B cell (primary cell): ENCODE data around the gene ZACN. TPM values are rescaled to one million over a fixed set of nuclear protein-coding genes. Genes with fewer than 3 reads are reported as not detected.

Source experiments
- ATAC-seq: fragments of 200-7000 bp; cut with Tn5 transposase; one replicate; pipeline ENCODE4 v1.10.0; 2021; ENCODE audit warnings: low read depth, mild to moderate bottlenecking, moderate number of reproducible peaks, moderate library complexity
- CTCF ChIA-PET: fragments of 350-600 bp; sonication (Branson Sonifier 250); formaldehyde crosslinking; loops from one replicate; lab custom pipeline; 2021; ENCODE audit warnings: antibody characterized with exemption, inconsistent platforms; lab: Charles Lee
- POLR2A ChIA-PET: fragments of 350-600 bp; sonication (Branson Sonifier 250); formaldehyde crosslinking; loops from one replicate; lab custom pipeline; 2021; ENCODE audit warnings: antibody characterized with exemption; lab: Charles Lee
- DNase-seq: peaks from one replicate; pipeline ENCODE4 v3.0.0; 2013
- H2AFZ ChIP-seq: 2 replicates; pipeline ENCODE4 v1.6.1; 2012; ENCODE audit warnings: mild to moderate bottlenecking, low read depth, low read length; ENCODE audit not compliant: insufficient read depth, poor library complexity, severe bottlenecking
- H3K27ac ChIP-seq, 2 donors: 1 replicate in 1 of 2; 2 replicates in 1 of 2; pipeline ENCODE4 v1.5.1; 2012 to 2013; ENCODE audit warnings: low read length in 2 of 2, mild to moderate bottlenecking in 2 of 2, moderate library complexity in 1 of 2
- H3K27me3 ChIP-seq, 4 experiments: fragments of 200-600 bp in 1 of 4; sonication (generic) in 1 of 4; replicated peaks in 1 of 4; 1 replicate in 2 of 4; 2 replicates in 2 of 4; pipeline versions ENCODE4 v1.6.1 to v1.7.0; 2013 to 2016; ENCODE audit warnings: low read length in 3 of 4, mild to moderate bottlenecking in 2 of 4, mixed read lengths in 1 of 4, moderate library complexity in 1 of 4; ENCODE audit not compliant: insufficient read depth in 4 of 4, control insufficient read depth in 3 of 4; ENCODE audit errors: control extremely low read depth in 1 of 4
- H3K36me3 ChIP-seq, 2 experiments: replicated peaks in 1 of 2; 1 replicate in 1 of 2; 2 replicates in 1 of 2; pipeline versions ENCODE4 v1.6.1 to v1.7.1; 2013; ENCODE audit warnings: low read length in 1 of 2; ENCODE audit not compliant: insufficient read depth in 2 of 2, control insufficient read depth in 1 of 2; ENCODE audit errors: control extremely low read depth in 1 of 2, extremely low read depth in 1 of 2
- H3K4me1 ChIP-seq, 2 donors: fragments of 200-600 bp in 1 of 2; sonication (generic) in 1 of 2; 1 replicate in 1 of 2; 2 replicates in 1 of 2; pipeline versions ENCODE4 v1.5.1 to v1.6.1; 2013 to 2017; ENCODE audit warnings: low read length in 2 of 2; ENCODE audit not compliant: control insufficient read depth in 2 of 2, insufficient read depth in 2 of 2
- H3K4me2 ChIP-seq: replicated peaks from 2 replicates; pipeline ENCODE3; 2012; ENCODE audit warnings: mild to moderate bottlenecking, low read depth, low read length; ENCODE audit not compliant: poor library complexity, severe bottlenecking
- H3K4me3 ChIP-seq, 5 experiments: fragments of 200-600 bp in 1 of 5; sonication (generic) in 1 of 5; 1 replicate in 3 of 5; 2 replicates in 2 of 5; pipeline versions ENCODE4 v1.5.1 to v1.7.0; 2011 to 2016; ENCODE audit warnings: low read length in 4 of 5, mild to moderate bottlenecking in 4 of 5, low read depth in 2 of 5, control low read depth in 1 of 5, moderate library complexity in 1 of 5; ENCODE audit not compliant: insufficient read depth in 1 of 5; ENCODE audit errors: control extremely low read depth in 1 of 5, extremely low read depth in 1 of 5
- H3K79me2 ChIP-seq: fragments of 200-600 bp; sonication (generic); one replicate; pipeline ENCODE4 v1.6.0; 2016; ENCODE audit warnings: low read length; ENCODE audit not compliant: control insufficient read depth, insufficient read depth
- H3K9ac ChIP-seq: fragments of 200-600 bp; sonication (generic); 2 replicates; pipeline ENCODE4 v1.6.1; 2017; ENCODE audit warnings: mild to moderate bottlenecking, low read length, moderate library complexity
- H3K9me3 ChIP-seq, 3 donors: one replicate each; pipeline versions ENCODE4 v1.6.1 to v1.7.1; 2013; ENCODE audit warnings: low read length in 2 of 3; ENCODE audit not compliant: control insufficient read depth in 2 of 3, insufficient read depth in 1 of 3; ENCODE audit errors: control extremely low read depth in 1 of 3
- H4K20me1 ChIP-seq: 2 replicates; pipeline ENCODE4 v1.6.0; 2012; ENCODE audit warnings: mild to moderate bottlenecking, low read length; ENCODE audit not compliant: insufficient read depth, control insufficient read depth, poor library complexity, severe bottlenecking
- H3K27ac Mint-ChIP-seq: one replicate; pipeline ENCODE4 v1.8.0; 2021; ENCODE audit warnings: mixed read lengths
- H3K27me3 Mint-ChIP-seq: one replicate; pipeline ENCODE4 v1.8.0; 2021; ENCODE audit warnings: mixed read lengths
- H3K4me1 Mint-ChIP-seq: one replicate; pipeline ENCODE4 v1.8.0; 2021; ENCODE audit warnings: mixed read lengths
- H3K4me3 Mint-ChIP-seq: one replicate; pipeline ENCODE4 v1.8.0; 2021; ENCODE audit warnings: mixed read lengths
- H3K9me3 Mint-ChIP-seq: one replicate; pipeline ENCODE4 v1.8.0; 2022; ENCODE audit warnings: mixed read lengths; ENCODE audit not compliant: insufficient read depth
- EZH2 ChIP-seq: IDR thresholded peaks from 2 replicates; pipeline ENCODE4 v1.6.1; 2012; ENCODE audit warnings: borderline replicate concordance, low read depth, mild to moderate bottlenecking, moderate library complexity, low read length; ENCODE audit not compliant: insufficient read depth, poor library complexity, severe bottlenecking
- WGBS: methylation state at CpG from one replicate; pipeline ENCODE4 v1.1.5; 2013; ENCODE audit warnings: missing lambda C conversion rate; ENCODE audit not compliant: insufficient coverage; 5-methylcytosine and 5-hydroxymethylcytosine counted together
- intact Hi-C: fragments of 100-400 bp; cut with micrococcal nuclease; formaldehyde crosslinking; loops from one replicate; pipeline ENCODE4 v1.10.0; 2022
- polyA plus RNA-seq: library from polyadenylated mRNA; depleted of rRNA; stranded (reverse); fragments of >200 nt; gene quantifications from 2 replicates; pipeline ENCODE4 v1.2.3, GENCODE V29; 2012
- total RNA-seq, 2 donors: library from RNA; stranded (reverse); fragments of 120-200 nt in 1 of 2; gene quantifications; 1 replicate in 1 of 2; 2 replicates in 1 of 2; pipeline versions ENCODE4 v1.2.3 to v1.2.4, GENCODE V29; 2013 to 2022
- TF ChIP-seq, protein P1 (sequence below): fragments of 200-600 bp; IDR thresholded peaks from one replicate; pipeline ENCODE4 v1.8.0; 2022; ENCODE audit warnings: antibody characterized with exemption, mild to moderate bottlenecking

ZACN gene
- total and polyA plus RNA-seq, 2 donors (not counting 1 experiment from before 2014, with no cell fraction given), result 0.37 to 0.45 TPM

DNA sequence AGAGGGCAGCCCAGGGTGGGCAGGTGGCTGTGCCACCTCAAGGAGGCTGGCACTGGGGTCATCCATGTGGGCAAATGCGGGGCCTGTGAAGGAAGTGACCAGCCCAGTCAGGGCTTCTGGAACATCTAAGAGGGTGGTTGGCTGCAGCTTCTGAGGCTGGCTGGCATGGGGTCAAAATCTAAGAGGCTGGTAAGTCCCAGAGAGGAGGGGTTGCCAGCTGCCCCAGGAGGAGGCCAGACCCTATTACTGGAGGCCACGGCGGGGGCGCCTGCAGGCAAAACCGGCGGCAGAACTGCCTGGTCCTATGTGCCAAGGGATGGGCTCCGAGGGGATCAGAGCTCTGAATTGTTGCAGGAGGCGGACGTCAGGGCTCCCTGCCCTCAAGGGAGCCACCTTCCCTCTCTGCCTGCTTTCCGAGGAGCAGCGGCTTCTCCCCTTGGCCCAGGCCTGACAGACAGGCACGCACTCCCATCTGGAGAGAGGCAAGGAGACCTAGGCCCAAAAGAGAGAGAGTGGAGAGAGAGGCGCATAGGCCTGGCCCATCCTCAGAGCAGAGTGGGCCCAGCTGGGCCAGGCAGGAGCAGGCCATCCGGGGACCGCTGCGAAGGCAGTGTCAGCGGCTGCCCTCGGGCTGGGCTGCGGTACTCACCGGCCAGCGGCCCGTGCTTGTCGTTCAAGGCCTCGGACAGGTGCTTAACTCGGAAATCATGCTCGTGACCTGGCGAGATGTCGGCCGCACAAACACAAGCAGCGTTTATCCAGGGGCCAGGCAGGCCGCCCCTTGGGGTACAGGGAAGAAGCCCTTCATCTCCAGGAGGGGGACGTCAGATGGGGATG, 10.9 kb downstream of the ZACN start:
- WGBS, result 98% methylated on average over 31 of the region's 32 CpGs
- ATAC-seq, result no peak
- no peaks in the 10 kb centered on the region for H3K4me1 Mint-ChIP-seq
- Histone ChIP-seq H4K20me1 (peaks cover 21% of the 10 kb centered on the region), H3K4me1 (no peaks in the 10 kb centered on the region), H3K27me3 (no peaks in the 10 kb centered on the region), H3K9ac (no peak overlapping the region), H3K4me2 (no peak overlapping the region), H3K36me3 (peaks cover 0 to 87% of the 10 kb centered on the region in 2 experiments), H3K79me2 (peaks cover 20% of the 10 kb centered on the region), H2AFZ (no peak overlapping the region), H3K9me3 (peaks cover 0 to 3% (median 0%) of the 10 kb centered on the region in 3 donors), H3K27ac (no peak overlapping the region), H3K4me3 (no peak overlapping the region)
- no peak for DNase-seq
- H3K27ac Mint-ChIP-seq, result no peak overlapping the region
- H3K27me3 Mint-ChIP-seq, result no peaks in the 10 kb centered on the region
- CTCF ChIA-PET, result no interaction called here
- no peaks in the 10 kb centered on the region for H3K9me3 Mint-ChIP-seq
- no peak overlapping the region for H3K4me3 Mint-ChIP-seq
- intact Hi-C loops, result no loop called here
- no peak for TF ChIP-seq EZH2
- TF ChIP-seq, protein P1, sequence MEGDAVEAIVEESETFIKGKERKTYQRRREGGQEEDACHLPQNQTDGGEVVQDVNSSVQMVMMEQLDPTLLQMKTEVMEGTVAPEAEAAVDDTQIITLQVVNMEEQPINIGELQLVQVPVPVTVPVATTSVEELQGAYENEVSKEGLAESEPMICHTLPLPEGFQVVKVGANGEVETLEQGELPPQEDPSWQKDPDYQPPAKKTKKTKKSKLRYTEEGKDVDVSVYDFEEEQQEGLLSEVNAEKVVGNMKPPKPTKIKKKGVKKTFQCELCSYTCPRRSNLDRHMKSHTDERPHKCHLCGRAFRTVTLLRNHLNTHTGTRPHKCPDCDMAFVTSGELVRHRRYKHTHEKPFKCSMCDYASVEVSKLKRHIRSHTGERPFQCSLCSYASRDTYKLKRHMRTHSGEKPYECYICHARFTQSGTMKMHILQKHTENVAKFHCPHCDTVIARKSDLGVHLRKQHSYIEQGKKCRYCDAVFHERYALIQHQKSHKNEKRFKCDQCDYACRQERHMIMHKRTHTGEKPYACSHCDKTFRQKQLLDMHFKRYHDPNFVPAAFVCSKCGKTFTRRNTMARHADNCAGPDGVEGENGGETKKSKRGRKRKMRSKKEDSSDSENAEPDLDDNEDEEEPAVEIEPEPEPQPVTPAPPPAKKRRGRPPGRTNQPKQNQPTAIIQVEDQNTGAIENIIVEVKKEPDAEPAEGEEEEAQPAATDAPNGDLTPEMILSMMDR, result no peak
- POLR2A ChIA-PET, result interaction anchor here (0.6 kb wide), 2 partner anchors 886 to 1323 kb away, joined by 3 to 10 read pairs; no protein-coding TSS in a partner anchor

DNA sequence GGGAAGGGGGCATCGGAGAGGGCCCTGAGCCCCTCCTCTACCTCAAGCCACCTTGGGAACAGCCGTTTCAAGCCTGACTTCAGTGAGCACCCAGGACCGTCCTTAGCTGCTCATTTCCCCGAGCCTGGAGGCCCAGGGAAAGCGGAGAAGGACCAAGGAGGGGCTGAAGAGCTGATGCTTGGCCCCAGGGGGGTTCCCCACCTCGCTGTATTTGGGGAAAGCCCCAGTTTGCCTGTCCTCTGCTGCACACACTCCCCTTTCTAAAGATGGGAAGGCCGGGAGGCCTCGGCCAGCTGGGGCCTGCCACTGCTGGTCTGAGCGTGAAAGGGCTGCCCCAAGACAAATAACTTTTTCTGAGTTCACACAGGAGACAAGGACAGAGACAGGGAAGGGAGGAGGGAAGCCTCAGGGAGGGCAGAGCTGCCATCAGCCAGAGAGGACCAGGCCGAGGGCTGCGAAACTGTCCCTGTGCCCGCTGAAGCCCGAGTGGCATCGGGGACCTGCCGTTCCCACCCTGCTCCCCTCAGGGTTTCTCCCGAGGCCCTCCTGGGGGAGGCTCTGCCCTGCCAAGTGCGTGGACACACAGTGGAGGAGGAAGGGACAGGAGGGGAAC, 11.6 kb downstream of the ZACN start:
- H3K4me1 Mint-ChIP-seq, result no peaks in the 10 kb centered on the region
- H3K4me3 Mint-ChIP-seq, result no peak overlapping the region
- no peak overlapping the region for H3K4me3 ChIP-seq
- no peak overlapping the region for H3K27ac ChIP-seq
- H3K27me3 ChIP-seq, result no peaks in the 10 kb centered on the region
- H3K4me1 ChIP-seq, result no peaks in the 10 kb centered on the region
- H3K9ac ChIP-seq, result no peak overlapping the region
- POLR2A ChIA-PET, result no interaction called here
- H4K20me1 ChIP-seq, result peaks cover 21% of the 10 kb centered on the region
- DNase-seq, result no peak
- H3K9me3 ChIP-seq, result peaks cover 0 to 3% (median 0%) of the 10 kb centered on the region in 3 donors
- H3K36me3 ChIP-seq, result peaks cover under 1 to 86% of the 10 kb centered on the region in 2 experiments
- 94% methylated on average over 15 of the region's 17 CpGs for WGBS
- ATAC-seq, result no peak
- H2AFZ ChIP-seq, result no peak overlapping the region
- no peaks in the 10 kb centered on the region for H3K9me3 Mint-ChIP-seq
- no peak overlapping the region for H3K4me2 ChIP-seq
- peaks cover 20% of the 10 kb centered on the region for H3K79me2 ChIP-seq
- TF ChIP-seq EZH2, result no peak
- TF ChIP-seq, protein P1, result no peak
- H3K27me3 Mint-ChIP-seq, result no peaks in the 10 kb centered on the region
- intact Hi-C loops, result no loop called here
- CTCF ChIA-PET, result no interaction called here
- no peak overlapping the region for H3K27ac Mint-ChIP-seq
